Measurements from ENCODE around the gene CROCC. TPM values are rescaled to one million over a fixed set of nuclear protein-coding genes. Genes with fewer than 3 reads are reported as not detected.
"Not testable (repeated sequence)": the region's sequence is repeated elsewhere in the genome, so short reads cannot be mapped to it uniquely, and the experiment has no call there.

CROCC gene
- total and polyA plus RNA-seq, 9 of the 15 experiments (the other 6 are each of a cell fraction or from before 2014, with no cell fraction given) = 0.17 to 15.4 (median 7.6) TPM

DNA sequence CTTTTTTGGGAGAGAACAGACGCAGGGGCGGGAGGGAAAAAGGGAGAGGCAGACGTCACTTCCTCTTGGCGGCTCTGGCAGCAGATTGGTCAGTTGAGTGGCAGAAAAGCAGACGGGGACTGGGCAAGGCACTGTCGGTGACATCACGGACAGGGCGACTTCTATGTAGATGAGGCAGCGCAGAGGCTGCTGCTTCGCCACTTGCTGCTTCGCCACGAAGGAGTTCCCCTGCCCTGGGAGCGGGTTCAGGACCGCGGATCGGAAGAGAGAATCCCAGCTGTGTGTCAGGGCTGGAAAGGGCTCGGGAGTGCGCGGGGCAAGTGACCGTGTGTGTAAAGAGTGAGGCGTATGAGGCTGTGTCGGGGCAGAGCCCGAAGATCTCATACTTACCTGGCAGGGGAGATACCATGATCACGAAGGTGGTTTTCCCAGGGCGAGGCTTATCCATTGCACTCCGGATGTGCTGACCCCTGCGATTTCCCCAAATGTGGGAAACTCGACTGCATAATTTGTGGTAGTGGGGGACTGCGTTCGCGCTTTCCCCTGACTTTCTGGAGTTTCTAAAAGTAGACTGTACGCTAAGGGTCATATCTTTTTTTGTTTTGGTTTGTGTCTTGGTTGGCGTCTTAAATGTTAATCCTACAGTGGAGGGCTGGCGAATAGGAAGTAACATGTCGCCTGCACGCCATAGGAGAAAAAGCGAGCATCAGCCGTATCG lies 26.0 kb upstream of the CROCC start, which contains the start of gene RNU1-2 (continued):
- TF ChIP-seq ZNF318 (IDR thresholded peaks at IDR 0.05; ENCODE audit: borderline replicate concordance in 1 of 2, low read depth in 1 of 2) (peak in 1 of 2 experiments; percentile 98; a peak in 2 of 4 replicates), ZNF316 (IDR thresholded peaks at IDR 0.05) (peak; percentile 97), ZNF324 (CRISPR knock-in tag; IDR thresholded peaks at IDR 0.05) (peak; percentile 59), KDM1A (IDR thresholded peaks at IDR 0.05) (peak in 1 of 2 experiments; percentile 40; a peak in 1 of 4 replicates), ZNF444 (CRISPR knock-in tag; IDR thresholded peaks at IDR 0.05) (peak; percentile 76), GABPB1 (CRISPR knock-in tag; IDR thresholded peaks at IDR 0.05) (peak; percentile 89), ARID1B (IDR thresholded peaks at IDR 0.05) (peak; percentile 48), GTF2F1 (IDR thresholded peaks at IDR 0.05; ENCODE audit: low read depth, low read length) (peak; percentile 97), ETV1 (tag; conservative IDR thresholded peaks at IDR 0.05; ENCODE audit: low read depth) (peak; percentile 84), HMG20B (CRISPR knock-in tag; IDR thresholded peaks at IDR 0.05) (peak; percentile 96), ZBED1 (IDR thresholded peaks at IDR 0.05) (peak; percentile 98), KAT7 (CRISPR knock-in tag; IDR thresholded peaks at IDR 0.05; ENCODE audit: borderline replicate concordance) (peak; percentile 98; the same call in 1 of the 2 replicates), ETV6 (IDR thresholded peaks at IDR 0.05; ENCODE audit: borderline replicate concordance in 1 of 2, low read depth in 2 of 2, low read length in 1 of 2) (peak in 1 of 2 experiments; percentile 62; a peak in 2 of 4 replicates), SNIP1 (IDR thresholded peaks at IDR 0.05; ENCODE audit: low read depth) (peak; percentile 77; the same call in 1 of the 2 replicates), FOXM1 (CRISPR knock-in tag; IDR thresholded peaks at IDR 0.05; ENCODE audit: low read depth) (0 out of 2 replicates have a peak, but pooled peaks have one; percentile 50), FOXK2 (conservative IDR thresholded peaks at IDR 0.05 in 1 of 2, IDR thresholded peaks at IDR 0.05 in 1 of 2; ENCODE audit: low read depth in 2 of 2) (peak in 1 of 2 experiments; percentile 66; a peak in 1 of 4 replicates)
- TF ChIP-seq ETV6 (CRISPR knock-in tag; IDR thresholded peaks at IDR 0.05; ENCODE audit: borderline replicate concordance); FOXM1 (IDR thresholded peaks at IDR 0.05; ENCODE audit: low read depth): not testable (repeated sequence)
